ENCODE results near the gene JOSD1.

JOSD1 gene

DNA sequence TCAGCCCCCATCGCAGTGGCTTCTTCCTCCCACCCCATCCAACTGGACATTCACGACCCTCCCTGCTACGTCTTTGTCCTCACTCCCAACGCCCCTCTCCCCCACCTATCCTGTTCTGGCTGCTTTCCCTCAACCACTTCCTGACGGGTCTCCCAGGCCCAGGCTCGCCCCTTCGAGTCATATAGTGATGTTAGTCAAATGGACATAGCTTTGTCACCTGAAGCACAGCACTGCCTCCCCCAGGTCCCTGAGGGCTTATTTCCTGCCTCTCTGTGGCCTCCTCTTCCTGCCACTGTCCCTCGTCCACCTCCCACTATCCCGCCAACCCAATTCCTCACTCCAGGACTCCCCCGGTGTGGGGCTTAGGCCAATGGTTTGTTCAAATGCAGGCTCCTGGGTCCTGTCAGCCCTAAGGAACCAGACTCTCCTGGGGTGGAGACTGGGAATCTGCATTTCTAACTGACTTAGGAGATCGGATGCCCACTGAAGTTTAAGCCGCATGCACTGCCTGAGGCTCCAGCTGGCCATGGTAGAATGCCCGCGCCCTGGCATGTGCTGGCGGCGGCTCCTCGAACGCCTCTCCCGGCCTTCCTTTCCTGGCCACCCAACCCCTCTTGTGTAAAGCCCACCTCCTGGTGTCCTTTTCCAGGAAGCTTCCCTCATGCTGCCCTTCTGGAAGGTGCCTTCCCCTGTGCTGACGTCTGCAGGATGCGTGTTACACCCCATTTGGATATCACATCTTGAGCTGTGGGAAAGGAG is 36.7 kb upstream of the JOSD1 start:
- no peak overlapping the region for H3K4me3 ChIP-seq (ENCODE audit: control insufficient read depth, low read depth, low read length)
- TF ChIP-seq, protein P1, sequence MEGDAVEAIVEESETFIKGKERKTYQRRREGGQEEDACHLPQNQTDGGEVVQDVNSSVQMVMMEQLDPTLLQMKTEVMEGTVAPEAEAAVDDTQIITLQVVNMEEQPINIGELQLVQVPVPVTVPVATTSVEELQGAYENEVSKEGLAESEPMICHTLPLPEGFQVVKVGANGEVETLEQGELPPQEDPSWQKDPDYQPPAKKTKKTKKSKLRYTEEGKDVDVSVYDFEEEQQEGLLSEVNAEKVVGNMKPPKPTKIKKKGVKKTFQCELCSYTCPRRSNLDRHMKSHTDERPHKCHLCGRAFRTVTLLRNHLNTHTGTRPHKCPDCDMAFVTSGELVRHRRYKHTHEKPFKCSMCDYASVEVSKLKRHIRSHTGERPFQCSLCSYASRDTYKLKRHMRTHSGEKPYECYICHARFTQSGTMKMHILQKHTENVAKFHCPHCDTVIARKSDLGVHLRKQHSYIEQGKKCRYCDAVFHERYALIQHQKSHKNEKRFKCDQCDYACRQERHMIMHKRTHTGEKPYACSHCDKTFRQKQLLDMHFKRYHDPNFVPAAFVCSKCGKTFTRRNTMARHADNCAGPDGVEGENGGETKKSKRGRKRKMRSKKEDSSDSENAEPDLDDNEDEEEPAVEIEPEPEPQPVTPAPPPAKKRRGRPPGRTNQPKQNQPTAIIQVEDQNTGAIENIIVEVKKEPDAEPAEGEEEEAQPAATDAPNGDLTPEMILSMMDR (conservative IDR thresholded peaks at IDR 0.05; ENCODE audit: control insufficient read depth, insufficient read depth, low read depth, low read length): no peak
- DNase-seq (ENCODE audit: low read depth): peak; percentile 21

DNA sequence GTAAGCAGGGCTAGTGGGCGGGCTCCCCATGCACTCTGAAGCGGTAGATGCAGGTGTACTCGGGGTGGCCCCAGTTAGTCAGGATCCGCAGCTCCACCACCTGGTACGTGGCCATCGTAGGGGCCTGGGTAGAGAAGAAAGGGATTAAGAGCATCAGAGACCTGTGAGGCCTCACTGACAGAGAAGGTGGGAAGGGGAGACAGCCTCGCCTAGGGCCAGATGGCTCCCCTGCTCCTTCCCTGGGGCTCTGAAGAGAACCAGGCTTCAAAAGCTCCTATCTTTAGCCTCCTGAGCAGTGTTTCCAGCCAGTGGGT is 35.5 kb upstream of the JOSD1 start:
- no peak overlapping the region for H3K4me3 ChIP-seq (ENCODE audit: control insufficient read depth, low read depth, low read length)
- no peak for DNase-seq (ENCODE audit: low read depth)
- TF ChIP-seq, protein P1 (conservative IDR thresholded peaks at IDR 0.05; ENCODE audit: control insufficient read depth, insufficient read depth, low read depth, low read length): no peak

DNA sequence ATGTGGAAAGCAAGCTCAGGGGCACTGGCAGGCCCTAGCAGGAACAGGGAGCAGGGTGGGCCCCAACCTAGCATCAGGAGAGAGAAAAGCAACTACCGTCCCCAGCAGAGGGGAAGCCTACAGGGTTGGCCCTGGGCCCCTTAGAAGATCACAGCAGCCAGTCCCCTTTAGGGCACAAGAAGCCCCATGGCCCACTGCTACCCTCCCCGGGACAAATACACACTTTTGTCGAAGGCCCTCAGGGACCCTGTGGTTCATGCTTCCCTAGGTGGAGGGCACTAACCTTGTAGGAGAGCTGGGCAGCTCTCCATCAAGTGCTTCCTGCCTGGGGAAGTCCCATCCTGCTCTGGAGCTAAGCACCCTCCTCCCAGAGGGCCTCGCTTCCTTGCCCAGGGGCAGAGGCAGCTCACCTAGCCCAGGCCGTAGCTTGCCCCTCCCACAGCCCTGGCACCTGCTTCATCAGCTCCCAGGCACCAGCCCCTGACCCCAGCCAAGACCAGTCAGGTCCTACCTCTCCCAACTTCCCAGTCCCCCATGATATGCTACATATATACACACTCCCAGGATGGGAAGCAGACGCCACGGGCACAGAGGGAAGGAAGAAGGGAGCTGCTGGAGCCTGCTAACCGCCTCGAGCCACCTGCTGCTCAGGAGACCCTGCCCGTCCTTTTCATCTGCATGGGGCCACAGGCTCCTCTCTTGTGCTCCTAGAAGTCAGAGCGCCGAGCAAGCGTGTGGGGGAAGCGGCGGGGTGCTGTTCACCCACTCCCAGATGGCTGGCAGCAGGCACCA is 34.9 kb upstream of the JOSD1 start:
- H3K4me3 ChIP-seq (ENCODE audit: control insufficient read depth, low read depth, low read length): no peak overlapping the region
- TF ChIP-seq, protein P1 (conservative IDR thresholded peaks at IDR 0.05; ENCODE audit: control insufficient read depth, insufficient read depth, low read depth, low read length): no peak
- no peak for DNase-seq (ENCODE audit: low read depth)

DNA sequence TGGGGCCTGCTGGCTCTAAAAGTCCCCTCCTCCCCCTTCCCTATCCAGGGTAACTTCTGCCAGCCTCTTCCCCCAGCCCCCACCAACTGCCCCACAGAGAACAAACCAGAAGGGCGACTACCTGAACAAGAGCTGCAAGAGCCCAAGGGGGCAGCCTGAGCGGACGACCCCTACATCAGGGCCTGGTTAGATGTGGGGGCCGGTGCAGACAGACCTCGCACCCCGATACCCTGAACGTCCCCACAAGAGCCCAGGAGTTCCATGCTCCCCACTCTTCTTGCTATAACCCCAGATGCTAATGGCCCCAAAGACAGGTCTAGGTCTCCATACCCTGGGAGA is 34.4 kb upstream of the JOSD1 start:
- DNase-seq (ENCODE audit: low read depth): no peak
- H3K4me3 ChIP-seq (ENCODE audit: control insufficient read depth, low read depth, low read length): no peak overlapping the region
- TF ChIP-seq, protein P1 (conservative IDR thresholded peaks at IDR 0.05; ENCODE audit: control insufficient read depth, insufficient read depth, low read depth, low read length): no peak

DNA sequence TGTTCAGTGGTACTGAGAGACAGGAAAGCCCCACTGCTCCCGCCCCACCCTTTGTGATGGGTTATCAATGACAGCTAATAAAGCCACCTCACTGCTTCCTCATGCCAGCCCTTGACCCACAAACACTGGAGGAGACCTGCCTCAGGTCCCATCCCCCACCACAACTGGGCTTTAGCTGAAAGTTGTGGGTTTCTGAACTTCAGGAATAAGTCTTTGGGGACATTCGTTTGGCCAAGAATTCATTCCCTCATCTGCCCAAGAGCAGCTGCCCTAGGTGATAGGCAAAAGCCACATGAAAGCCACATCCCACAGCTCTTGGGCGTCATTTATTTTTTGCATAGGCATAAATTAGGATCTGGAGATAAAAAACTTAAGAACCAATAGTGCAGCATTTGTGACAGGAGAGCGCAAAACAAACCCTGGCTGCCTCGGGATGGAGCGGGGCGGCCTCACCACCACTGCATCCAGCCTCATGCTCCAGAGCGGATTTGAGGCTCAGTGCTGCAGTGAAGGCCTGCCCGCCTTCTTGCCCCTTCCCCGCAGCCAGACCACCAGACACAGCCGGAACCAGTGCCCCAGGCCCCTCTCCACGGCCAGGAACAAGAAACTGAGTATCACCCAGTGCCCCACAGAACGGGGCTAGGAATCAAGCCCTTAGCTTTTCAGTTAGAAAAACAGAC is 33.8 kb upstream of the JOSD1 start:
- no peak for DNase-seq (ENCODE audit: low read depth)
- no peak overlapping the region for H3K4me3 ChIP-seq (ENCODE audit: control insufficient read depth, low read depth, low read length)
- TF ChIP-seq, protein P1 (conservative IDR thresholded peaks at IDR 0.05; ENCODE audit: control insufficient read depth, insufficient read depth, low read depth, low read length): no peak

DNA sequence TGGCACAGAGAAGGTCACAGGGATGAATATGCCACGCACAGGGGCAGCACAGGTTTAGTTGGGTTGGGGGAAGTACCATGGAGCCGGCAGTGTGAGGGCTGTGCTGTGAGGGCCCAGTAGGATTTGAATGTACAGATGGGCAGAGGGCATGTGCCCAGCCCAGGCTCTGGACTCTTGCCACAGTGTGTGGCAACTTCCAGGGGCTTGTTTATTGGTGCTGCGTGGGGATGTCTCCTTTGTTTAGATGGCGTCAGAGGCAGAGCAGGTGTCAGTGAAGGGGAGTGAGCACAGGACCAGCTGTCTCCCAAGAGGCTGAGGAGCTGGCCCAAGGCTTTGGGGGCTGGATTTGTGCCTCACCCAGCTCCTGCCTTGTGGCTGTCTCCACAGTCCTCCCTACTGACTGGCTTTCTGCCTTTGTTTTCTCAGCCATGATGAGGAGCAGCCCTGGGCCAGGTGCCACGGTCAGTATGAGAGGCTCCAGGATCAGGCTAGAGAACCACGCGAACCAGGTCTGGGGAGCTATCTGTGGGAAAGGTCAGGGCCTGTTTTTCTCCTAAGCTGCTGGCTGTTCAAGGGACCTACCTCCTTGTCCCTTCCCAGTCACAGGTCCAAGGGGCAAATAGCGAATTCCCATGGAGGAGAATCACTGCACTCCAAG is 33.1 kb upstream of the JOSD1 start:
- TF ChIP-seq, protein P1 (conservative IDR thresholded peaks at IDR 0.05; ENCODE audit: control insufficient read depth, insufficient read depth, low read depth, low read length): no peak
- H3K4me3 ChIP-seq (ENCODE audit: control insufficient read depth, low read depth, low read length): no peak overlapping the region
- DNase-seq (ENCODE audit: low read depth): peak; percentile 32
